DMS153 treated with DMSO at 0.1 percent for 48 hours (cell line): Measurements from ENCODE around the gene SLC19A1.

ENCODE experiments used
- DNase-seq: peaks from one replicate; lab custom pipeline; 2025; ENCODE audit not compliant: unreplicated experiment; lab: John Stamatoyannopoulos, UW

SLC19A1 gene

GRCh38 chr21:45558044-45558721 lies 15.9 kb upstream of the SLC19A1 start:
- DNase-seq = no peak

GRCh38 chr21:45557616-45558043 lies 15.4 kb upstream of the SLC19A1 start:
- no peak for DNase-seq

GRCh38 chr21:45556645-45557615 lies 14.7 kb upstream of the SLC19A1 start:
- DNase-seq = no peak

- no peak for DNase-seq
These were observed 14.0 kb upstream of the SLC19A1 start for GRCh38 chr21:45556302-45556644.

GRCh38 chr21:45555557-45556301 lies 13.5 kb upstream of the SLC19A1 start:
- DNase-seq = peak; percentile 22

GRCh38 chr21:45555251-45555556 lies 13.0 kb upstream of the SLC19A1 start:
- DNase-seq = no peak

GRCh38 chr21:45554477-45555175 lies 12.4 kb upstream of the SLC19A1 start:
- DNase-seq = peak; percentile 18

- no peak for DNase-seq
These were observed 10.6 kb upstream of the SLC19A1 start for GRCh38 chr21:45552696-45553391.

GRCh38 chr21:45551783-45552695 lies 9.8 kb upstream of the SLC19A1 start:
- DNase-seq = no peak

GRCh38 chr21:45551316-45551715 lies 9.1 kb upstream of the SLC19A1 start:
- no peak for DNase-seq

- DNase-seq = no peak
These were observed 8.4 kb upstream of the SLC19A1 start for GRCh38 chr21:45550522-45551210.

- DNase-seq = no peak
These were observed 7.6 kb upstream of the SLC19A1 start for GRCh38 chr21:45549626-45550463.

GRCh38 chr21:45548711-45549491 lies 6.7 kb upstream of the SLC19A1 start:
- no peak for DNase-seq

GRCh38 chr21:45547545-45547900 lies 5.3 kb upstream of the SLC19A1 start:
- DNase-seq = no peak

GRCh38 chr21:45546636-45547544 lies 4.7 kb upstream of the SLC19A1 start:
- no peak for DNase-seq
